ENCODE data around the gene CNTROB.

Gene CNTROB

GRCh38 chr17:7967751-7968150 is 35.7 kb downstream of the CNTROB start:
- TF ChIP-seq CTCF (IDR thresholded peaks at IDR 0.05; ENCODE audit: insufficient read depth, low read length, missing control alignments): no peak
- DNase-seq (ENCODE audit: low read depth, low spot score): no peak
- ChIA-PET POLR2A (no interaction called here), CTCF (interaction anchor here (1.2 to 5.3 kb wide), 3 partner anchors 20 to 35 kb away, joined by 3 to 33 read pairs (median 7); partner anchors contain the start of gene CNTROB)
- no peak overlapping the region for H3K4me3 ChIP-seq (ENCODE audit: low read depth, low read length)

DNA sequence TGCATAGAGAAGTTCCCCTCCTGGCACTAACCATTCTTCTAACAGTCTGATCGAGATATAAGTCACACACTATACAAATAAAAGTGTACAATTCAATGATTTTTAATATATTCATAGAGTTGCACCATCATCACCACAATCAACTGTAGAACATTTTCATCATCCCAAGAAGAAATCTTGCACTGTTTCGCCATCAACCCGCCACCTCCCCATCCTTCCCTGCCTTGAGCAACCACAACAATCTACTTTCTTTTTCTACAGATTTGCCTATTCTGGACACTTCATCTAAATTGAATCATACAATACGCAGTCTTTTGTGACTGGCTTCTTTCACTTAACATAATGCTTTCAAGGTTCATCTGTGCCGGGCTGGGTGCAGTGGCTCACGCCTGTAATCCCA is 37.4 kb downstream of the CNTROB start:
- TF ChIP-seq CTCF (IDR thresholded peaks at IDR 0.05; ENCODE audit: insufficient read depth, low read length, missing control alignments): no peak
- CTCF ChIA-PET: interaction anchor here (1.8 kb wide), 1 partner anchor 37 kb away, joined by 7 read pairs; the partner anchor contains the start of gene CNTROB
- no peak overlapping the region for H3K4me3 ChIP-seq (ENCODE audit: low read depth, low read length)
- no peak for DNase-seq (ENCODE audit: low read depth, low spot score)
- POLR2A ChIA-PET: no interaction called here

DNA sequence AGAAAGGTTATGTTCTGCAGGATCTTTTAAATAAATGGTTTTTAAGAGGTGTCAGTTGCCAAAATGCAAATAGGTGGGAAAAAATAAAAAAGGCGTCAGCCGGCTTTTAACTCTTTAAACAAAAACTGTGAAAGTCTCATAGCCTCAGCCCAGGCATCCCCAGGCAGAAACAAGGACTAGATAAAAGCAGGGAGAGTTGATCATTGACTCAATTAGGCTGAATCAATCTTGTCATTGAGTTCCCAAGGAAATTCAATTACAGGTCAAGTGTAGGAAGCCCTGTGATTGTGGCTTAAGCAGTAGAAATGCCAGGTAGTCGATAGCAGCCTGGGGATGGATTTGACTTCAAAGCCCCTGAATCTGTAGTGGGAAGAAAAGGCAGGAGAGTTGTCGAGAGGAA is 39.6 kb downstream of the CNTROB start:
- no peak for DNase-seq (ENCODE audit: low read depth, low spot score)
- ChIA-PET CTCF (interaction anchor here (0.6 to 3.0 kb wide), 9 partner anchors 9 to 89 kb away, joined by 3 to 12 read pairs (median 4); no protein-coding TSS in a partner anchor), POLR2A (no interaction called here)
- no peak for TF ChIP-seq CTCF (IDR thresholded peaks at IDR 0.05; ENCODE audit: insufficient read depth, low read length, missing control alignments)
- H3K4me3 ChIP-seq (ENCODE audit: low read depth, low read length): no peak overlapping the region

DNA sequence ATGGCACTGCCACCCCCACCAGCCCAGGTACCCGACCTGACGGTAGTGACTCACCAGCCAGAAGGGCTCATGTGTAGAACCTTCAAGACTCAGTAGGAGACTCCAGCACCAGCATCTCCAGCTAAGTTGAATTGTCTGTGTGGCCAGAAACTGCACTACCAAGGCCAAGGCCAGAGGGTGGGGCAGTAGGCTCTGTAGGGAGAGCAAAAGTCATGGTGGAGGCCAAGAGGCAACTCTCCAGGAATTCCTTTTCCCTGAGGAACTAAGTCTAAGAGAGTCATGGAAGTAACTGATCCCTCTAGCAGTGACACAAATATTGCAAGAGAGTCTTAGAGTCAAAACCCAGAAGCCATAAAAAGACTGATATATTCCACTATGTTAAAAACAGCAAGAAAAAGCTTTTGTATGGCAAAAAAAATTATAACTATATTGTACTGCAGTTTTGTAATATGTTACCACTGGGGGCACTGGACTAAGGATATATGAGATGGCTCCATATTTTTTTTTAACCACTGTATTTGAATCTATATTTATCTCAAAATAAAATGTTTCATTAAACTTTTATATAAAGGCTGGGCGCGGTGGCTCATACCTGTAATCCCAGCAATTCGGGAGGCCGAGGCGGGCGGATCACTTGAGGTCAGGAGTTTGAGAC is 40.3 kb downstream of the CNTROB start:
- POLR2A ChIA-PET: no interaction called here
- CTCF ChIA-PET: interaction anchor here (0.6 to 3.0 kb wide), 13 partner anchors 12 to 89 kb away, joined by 3 to 12 read pairs (median 4); no protein-coding TSS in a partner anchor
- TF ChIP-seq CTCF (IDR thresholded peaks at IDR 0.05; ENCODE audit: insufficient read depth, low read length, missing control alignments): no peak
- H3K4me3 ChIP-seq (ENCODE audit: low read depth, low read length): no peak overlapping the region
- DNase-seq (ENCODE audit: low read depth, low spot score): no peak

DNA sequence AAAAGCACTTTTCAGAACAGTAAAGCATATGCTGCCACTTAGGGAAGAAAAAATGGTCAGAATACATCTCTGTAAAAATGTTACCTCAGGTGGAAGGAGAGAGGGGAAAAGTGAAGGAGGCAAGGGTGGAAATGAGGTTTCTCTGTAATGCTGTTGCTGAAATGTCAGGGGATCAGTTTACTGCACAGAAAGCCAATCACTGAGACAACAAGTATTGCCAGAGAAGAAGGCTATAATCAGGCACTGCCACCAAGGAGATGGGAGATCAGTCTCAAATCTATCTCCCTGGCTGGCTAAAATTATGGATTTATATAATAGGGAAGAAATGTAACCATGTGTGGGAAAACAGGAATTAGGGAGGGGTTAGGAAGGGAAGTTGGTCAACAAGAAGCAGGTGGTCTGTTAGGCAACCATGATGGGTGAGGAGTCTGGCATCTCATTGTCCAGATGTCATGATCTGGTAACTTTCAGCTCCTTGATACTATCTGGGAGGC is 42.7 kb downstream of the CNTROB start:
- TF ChIP-seq CTCF (IDR thresholded peaks at IDR 0.05; ENCODE audit: insufficient read depth, low read length, missing control alignments): no peak
- no peak overlapping the region for H3K4me3 ChIP-seq (ENCODE audit: low read depth, low read length)
- CTCF ChIA-PET: interaction anchor here (0.7 to 2.3 kb wide), 6 partner anchors 9 to 74 kb away, joined by 3 to 8 read pairs (median 4); no protein-coding TSS in a partner anchor
- DNase-seq (ENCODE audit: low read depth, low spot score): no peak
- POLR2A ChIA-PET: no interaction called here

DNA sequence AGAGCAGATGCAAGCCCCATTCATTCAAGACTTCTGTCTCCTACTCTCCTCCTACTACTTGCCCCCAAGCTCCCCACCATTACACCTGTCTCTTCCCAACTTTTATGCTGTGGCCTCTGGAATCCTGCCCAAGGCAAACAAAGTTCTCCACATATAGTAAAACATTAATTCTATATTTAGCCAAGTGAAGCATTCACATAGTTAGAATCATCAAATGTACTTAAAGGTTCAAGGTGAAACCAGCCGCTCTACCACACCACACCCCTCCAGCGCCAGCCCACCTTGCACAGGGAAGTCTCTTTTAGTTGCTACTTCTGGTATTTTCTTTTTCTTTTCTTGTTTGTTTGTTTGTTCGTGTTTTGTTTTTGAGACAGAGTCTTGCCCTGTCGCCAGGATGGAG is 45.0 kb downstream of the CNTROB start:
- no peak for TF ChIP-seq CTCF (IDR thresholded peaks at IDR 0.05; ENCODE audit: insufficient read depth, low read length, missing control alignments)
- CTCF ChIA-PET: interaction anchor here (0.7 to 1.1 kb wide), 2 partner anchors 10 to 24 kb away, joined by 3 read pairs; no protein-coding TSS in a partner anchor
- DNase-seq (ENCODE audit: low read depth, low spot score): no peak
- POLR2A ChIA-PET: no interaction called here
- H3K4me3 ChIP-seq (ENCODE audit: low read depth, low read length): no peak overlapping the region

All from AG04449 (cell line).